Measurements from ENCODE around the gene GTF2H2C_2.
"Not testable (repeated sequence)": the region's sequence is repeated elsewhere in the genome, so short reads cannot be mapped to it uniquely, and the experiment has no call there.

DNA sequence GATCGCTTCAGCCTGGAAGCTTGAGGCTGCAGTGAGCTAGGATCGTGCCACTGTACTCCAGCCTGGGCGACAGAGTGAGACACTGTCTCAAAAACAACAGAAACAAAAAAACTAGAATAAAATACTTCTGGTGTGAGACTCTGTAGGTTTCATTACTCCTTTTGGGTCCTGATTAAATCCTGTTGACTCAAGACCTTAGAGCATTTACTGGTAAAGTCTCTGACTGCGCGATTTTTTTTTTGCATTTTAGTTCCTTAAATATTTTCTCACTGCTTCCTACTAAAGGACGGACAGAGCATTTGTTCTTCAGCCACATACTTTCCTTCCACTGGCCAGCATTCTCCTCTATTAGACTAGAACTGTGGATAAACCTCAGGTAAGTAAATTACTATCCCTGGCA, 46.8 kb downstream of the GTF2H2C_2 start:
- TF ChIP-seq CTCF, POLR2AphosphoS5 (IDR thresholded peaks at IDR 0.05): not testable (repeated sequence)

Data from transverse colon (tissue), 4 donors.